HG03442 (cell line): ENCODE data around the gene OR10H4.
"Not testable (repeated sequence)": the region's sequence is repeated elsewhere in the genome, so short reads cannot be mapped to it uniquely, and the experiment has no call there.

Experiments
- ATAC-seq: cut with Tn5 transposase; IDR thresholded peaks from one replicate; pipeline ENCODE4 v1.9.1; 2021; ENCODE audit warnings: mild to moderate bottlenecking, moderate library complexity; ENCODE audit not compliant: unreplicated experiment

The OR10H4 gene

DNA sequence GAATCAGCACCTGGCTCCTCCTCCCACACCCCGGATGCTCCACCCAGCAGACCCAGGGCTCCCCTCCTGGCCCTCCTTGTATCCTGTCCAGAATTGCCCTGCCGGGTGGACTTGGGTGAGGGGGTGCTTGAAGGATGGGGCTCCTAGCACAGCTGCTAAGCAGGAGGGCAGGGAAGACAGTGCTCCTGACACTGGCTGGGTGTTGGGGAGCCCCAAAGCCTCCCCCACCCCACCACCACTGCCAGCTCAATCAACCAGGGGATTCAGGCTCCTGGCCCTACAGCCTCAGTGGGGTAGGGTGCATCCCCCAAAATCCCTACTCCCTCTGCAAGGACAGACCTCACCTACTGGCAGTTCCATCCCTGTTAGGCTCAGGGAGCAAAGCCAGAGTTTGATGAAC is 11.9 kb upstream of the OR10H4 start:
- no peak for ATAC-seq

DNA sequence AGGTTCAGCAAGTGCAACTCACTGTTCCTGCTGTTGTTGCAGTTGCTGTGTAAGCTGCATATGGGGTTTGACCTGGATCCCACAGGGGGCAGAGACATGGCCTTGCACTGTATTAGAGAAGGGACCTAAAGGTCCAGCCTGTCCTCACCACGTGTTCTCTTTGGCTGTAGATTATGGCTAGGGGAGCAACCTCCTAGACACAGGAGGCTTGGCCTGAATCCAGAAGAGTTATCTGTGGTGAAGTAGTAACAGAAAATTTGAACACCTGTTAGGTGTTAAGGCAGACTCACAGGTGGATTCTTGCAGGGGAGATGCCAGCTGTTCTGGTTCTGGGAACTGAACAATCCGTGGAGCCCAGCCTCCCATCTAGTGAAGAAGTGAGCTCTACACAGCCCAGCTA is 11.0 kb upstream of the OR10H4 start:
- ATAC-seq, result no peak

DNA sequence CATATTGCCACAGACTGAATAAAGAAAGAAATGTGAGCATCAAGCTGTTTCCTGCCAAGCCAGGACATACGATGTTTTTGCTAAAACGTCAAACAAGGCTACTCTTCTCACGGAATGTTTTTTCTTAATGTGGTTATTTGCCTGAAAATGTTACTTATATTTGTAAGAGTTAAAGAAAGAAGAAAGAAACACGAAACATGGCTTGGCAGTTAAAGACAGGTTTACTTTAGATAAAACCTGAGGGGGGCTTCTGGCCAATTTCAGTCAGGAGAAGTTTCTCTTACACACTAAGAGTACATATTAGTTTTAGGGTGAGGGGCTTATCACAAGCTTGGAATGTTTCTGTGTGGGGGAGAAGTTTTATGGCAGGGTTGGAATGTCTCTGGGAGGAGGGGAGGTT is 4.4 kb upstream of the OR10H4 start:
- ATAC-seq, result no peak

DNA sequence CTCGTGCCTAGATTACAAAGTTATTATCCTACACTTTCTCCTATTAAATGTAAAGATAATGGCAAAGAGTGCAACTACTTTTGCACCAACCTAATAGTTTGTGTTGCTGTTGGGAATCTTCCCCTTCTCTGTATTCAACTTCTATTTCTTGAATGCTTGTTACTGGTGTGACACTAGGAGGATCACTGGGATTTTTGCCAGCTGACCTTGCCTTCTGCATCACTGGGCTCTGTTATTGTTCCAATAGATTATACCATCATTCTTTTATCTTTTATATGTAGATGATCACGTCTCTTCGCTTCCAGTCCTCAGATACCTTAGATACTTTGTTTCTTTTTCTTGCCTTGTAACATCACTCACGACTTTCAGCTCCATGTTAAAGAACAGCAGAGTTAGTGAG is 3.5 kb upstream of the OR10H4 start:
- ATAC-seq, result no peak

DNA sequence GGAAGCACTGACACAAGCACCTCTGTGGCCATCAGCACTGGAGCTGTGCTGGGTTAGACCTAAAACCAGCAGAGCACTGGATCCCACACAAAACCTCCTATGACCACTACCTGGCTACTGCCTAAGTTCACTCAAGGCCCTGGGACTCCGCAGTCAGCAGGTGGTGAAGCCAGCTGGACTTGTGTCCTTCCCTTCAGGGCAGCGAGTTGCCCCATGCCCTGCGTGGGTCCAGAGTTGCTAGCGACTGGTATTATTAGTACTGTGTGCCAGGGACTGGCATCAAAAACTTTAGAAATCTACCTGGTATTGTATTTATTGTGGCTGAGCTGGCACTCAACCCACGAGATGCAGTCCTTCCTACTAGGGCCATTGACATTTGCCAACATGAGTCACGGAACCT is 6.0 kb downstream of the OR10H4 start:
- ATAC-seq, result no peak

DNA sequence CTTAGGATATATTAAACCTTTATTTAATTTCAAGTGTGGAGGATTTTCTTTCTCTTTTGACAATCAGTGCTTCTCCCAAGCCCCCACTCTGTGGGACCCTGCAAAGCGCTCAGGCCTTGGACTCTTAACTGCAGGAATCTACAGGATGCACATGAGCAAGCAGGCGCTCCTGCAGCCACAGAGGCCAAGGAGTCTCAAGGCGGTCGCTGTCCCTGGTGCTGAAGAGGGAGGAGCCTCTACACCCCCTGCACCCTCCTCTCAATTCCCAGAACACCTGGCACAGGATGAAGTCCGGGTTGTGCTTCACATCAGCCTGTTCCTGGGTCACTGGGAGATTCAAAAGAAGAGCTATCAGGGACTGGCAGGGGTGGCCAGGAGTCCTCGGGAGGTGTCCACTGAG is 13.5 kb downstream of the OR10H4 start:
- ATAC-seq, result no peak

DNA sequence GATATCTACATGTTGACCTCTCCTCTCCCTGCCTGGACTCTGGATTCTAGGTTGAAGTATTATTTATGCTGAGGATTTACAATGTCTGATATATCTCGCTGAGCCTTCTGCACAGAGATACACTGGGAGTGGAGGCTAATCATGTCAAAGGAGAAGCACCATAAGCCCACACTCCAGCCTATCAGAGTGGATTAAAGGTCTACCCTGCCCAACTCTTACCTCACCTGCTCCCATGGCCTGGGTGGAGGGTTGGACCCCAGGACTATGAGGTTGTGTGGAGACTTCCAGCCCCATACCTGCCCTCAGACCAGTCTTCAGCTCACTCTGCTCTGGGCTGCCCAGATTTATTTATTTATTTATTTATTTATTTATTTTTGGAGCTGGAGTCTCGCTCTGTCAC is 15.4 kb downstream of the OR10H4 start:
- ATAC-seq, result no peak

DNA sequence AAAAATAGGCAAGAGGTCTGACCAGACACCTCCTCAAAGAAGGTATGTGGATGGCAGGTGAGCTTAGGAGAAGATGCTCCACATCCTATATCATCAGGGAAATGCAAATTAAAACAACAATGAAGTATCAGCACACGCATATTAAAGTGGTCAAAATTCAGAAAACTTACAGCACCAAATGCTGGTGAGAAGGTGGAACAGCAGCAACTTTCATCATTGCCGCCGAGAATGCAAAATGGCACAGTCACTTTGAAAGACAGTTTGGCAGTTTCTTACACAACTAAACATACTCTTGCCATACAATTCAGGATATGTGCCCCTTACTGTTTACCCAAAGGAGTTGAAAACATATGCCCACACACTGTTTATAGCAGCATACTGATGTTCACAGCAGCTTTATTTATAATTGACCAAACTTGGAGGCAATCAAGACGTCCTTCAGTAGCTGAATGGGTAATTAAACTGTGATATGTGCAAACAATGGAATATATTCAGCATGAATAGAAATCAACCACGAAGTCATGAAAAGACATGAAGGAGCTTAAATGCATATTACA is 22.5 kb downstream of the OR10H4 start:
- no peak for ATAC-seq

DNA sequence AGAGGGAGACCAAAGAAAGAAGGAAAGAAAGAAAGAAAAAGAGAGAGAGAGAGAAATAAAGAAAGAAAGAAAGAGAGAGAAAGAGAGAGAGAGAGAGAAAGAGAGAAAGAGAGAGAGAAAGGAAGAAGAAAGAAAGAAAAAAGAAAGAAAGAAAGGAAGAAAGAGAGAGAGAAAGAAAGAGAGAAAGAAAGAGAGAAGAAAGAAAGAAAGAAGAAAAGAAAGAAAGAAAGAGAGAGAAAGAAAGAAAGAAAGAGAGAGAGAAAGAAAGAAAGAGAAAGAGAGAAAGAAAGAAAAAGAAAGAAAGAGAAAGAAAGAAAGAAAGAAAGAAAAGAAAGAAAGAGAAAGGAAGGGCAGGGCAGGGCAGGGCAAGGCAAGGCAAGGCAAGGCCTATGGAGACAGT is 23.2 kb downstream of the OR10H4 start:
- ATAC-seq, result not testable (repeated sequence)

DNA sequence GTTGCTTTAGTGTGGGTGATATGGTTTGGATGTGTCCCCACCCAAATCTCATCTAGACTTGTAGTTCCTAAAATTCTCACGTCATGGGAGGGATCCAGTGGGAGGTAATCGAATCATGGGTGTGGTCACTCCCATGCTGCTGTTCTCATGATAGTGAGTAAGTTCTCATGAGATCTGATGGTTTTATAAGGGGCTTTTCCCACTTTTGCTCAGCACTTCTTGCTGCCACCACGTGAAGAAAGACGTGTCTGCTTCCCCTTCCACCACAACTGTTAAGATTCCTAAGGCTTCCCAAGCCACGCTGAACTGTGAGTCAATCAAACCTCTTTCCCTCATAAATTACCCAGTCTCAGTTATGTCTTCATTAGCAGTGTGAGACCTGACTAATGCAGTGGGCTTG is 26.0 kb downstream of the OR10H4 start:
- ATAC-seq, result no peak

DNA sequence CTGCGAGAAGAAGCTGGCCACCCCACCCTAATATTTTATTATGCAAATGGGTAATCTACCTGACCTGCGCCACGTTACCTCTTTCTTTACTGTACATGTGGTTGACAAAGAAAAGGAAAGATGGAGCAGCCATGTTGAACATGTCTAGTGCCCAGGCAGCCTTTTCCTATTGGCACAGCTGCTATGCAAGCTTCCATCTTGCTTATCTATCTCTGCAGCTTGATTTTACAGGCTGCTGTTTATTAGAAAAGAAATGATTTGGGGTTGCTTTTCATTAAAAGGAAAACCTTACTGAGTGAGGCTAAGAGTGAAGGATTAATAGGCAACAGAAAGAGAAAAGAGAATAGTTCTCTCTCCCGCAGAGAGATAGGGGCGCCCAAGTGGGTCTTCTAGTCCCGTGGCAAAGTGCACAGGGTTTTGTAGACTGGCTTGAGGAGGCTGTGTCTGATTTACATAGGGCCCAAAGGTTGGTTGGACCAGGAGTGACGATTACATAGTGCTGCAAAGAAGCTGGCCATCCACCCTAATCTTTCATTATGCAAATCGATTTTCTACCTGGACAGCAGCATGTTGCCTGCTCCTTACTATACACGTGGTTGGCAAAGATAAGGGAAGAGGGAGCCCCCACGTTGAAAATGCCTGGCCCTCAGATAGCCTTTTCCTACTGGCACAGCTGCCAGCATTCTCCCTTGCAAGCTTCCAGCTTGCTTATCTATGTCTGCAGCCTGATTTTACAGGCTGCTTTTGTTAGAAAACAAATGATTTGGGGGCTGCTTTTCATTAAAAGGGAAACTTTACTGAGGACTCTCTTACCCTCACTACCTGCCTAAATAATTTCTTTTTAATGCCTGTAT is 28.3 kb downstream of the OR10H4 start:
- ATAC-seq, result no peak

DNA sequence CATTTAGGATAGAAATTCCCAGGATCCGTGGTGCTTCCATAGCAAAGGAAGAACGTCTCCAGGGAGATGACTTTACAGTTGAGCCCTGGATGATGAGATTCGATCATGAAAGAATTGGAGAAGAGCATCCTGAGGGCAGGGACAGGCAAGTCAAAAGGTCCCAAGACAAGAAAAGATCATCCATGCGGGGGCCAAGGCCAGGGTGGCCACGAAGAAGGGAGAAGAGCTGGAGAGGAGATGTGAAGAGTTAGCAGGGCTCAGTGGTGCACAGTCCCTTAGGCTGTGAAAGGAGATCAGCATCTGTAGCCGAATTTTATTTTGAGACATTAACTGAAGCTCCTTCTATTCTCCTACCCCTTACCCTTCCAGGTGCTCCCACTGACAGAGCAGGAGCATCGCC is 28.9 kb downstream of the OR10H4 start:
- no peak for ATAC-seq

DNA sequence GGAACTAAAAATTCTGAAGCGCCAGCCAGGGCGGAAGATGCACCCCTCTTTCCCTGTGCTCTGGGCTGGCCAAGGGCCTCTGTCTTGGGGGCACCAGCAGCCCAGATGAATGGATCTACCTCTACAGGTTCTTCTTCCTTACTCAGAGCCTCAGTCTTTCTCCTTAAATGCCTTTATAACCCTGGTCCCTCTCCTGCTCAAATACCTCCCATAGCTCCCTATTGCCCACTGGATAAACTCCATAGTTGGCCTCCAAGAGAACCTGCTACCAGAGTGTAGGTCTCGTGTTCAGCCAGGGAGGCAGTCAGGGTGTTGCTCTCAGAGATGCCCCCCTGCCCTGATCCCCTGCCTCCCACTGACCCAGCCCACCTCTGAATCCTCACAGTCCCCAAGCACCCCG is 30.5 kb downstream of the OR10H4 start:
- no peak for ATAC-seq

DNA sequence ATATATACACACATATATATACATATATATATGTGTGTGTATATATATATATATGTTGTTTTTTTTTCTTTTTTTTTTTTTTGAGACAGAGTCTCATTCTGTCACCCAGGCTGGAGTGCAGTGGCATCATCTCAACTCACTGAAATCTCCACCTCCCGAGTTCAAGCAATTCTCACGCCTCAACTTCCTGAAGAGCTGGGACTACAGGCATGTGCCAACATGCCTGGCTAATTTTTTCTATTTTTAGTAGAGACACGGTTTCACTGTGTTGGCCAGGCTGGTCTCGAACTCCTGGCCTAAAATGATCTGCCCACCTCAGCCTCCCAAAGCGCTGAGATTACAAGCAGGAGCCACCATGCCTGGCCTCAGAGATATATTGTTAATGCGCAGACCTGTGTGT is 37.0 kb downstream of the OR10H4 start:
- not testable (repeated sequence) for ATAC-seq

DNA sequence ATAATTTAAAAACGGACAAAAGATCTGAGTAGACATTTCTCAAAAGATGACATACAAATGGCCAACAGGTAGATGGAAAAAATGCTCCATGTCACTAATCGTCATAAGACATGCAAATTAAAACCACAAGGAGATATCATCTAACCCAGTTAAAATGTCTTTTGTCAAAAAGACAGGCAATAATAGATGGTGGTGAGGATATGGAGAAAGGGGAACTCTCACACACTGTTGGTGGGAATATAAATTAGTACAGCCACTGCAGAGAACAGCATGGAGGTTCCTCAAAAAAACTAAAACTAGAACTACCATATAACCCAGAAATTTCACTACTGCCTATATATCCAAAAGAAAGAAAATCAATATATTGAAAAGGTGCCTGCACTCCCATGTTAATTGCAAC is 37.9 kb downstream of the OR10H4 start:
- ATAC-seq, result no peak

DNA sequence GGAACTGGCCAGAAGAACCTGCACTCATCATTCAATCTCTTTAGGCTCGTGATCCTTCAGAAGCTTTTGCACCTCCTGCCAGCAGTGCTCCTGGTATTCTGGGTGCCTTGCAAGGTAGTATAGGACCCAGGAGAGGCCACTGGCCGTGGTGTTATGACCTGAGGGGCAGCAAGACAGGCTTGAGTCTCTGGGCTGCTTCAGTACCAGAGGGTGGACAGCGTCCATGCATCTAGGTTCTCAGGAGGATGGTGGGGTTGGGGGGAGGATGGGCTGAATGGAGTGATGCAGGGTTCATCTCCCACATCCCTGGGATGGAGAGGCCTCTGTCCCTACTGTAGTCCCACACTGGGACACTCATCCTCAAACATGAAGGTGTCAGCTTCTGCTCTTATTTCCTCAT is 41.1 kb downstream of the OR10H4 start:
- no peak for ATAC-seq

DNA sequence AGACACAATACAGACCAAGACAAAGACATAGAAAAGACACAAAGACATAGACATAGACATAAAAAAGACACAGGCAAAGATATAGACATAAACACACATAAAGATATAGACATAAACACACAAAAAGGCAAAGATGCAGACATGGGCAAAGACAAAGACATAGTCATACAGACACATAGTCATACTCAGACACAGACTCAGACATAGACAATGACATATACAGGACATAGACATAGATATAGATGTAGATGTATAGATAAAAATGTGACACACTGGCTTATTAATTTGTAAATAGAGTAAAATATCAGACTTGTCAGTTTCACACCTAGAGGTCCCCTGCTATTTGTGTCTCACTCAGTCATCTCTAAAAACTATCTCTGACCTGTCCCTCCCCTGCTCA is 42.8 kb downstream of the OR10H4 start:
- no peak for ATAC-seq

DNA sequence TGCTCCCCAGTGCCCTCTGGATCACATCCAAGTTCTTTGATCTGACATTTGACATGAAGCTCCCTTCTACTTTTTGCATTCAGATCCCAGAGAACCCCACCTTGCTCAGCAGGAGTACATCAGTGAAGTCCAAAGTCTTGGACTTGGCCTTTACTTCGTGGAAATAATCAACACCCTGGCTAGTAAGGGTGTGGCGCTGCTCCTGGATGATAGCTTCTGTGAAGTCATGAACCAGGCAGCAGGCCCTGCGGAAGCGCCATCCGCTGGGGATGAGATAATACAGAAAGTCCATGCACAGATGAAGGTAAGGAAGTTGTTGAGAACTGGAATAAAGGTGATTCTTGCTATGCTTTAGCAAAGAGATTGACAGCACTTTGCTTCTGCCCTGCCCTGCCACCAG is 43.2 kb downstream of the OR10H4 start:
- no peak for ATAC-seq

DNA sequence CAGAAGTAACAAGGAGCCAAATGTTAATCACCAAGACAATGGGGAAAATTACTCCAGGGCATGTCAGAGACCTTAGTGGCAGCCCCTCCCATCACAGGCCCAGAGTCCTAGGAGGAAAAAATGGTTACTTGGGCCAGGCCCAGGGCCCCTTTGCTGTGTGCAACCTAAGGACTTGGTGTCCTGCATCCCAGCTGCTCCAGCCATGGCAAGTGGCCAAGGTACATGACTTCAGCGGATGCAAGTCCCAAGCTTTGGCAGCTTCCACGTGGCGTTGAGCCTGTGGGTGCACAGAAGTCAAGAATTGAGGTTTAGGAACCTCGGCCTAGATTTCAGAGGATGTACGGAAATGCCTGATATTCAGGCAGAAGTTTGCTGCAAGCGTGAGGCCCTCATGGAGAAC is 46.7 kb downstream of the OR10H4 start:
- ATAC-seq, result no peak

DNA sequence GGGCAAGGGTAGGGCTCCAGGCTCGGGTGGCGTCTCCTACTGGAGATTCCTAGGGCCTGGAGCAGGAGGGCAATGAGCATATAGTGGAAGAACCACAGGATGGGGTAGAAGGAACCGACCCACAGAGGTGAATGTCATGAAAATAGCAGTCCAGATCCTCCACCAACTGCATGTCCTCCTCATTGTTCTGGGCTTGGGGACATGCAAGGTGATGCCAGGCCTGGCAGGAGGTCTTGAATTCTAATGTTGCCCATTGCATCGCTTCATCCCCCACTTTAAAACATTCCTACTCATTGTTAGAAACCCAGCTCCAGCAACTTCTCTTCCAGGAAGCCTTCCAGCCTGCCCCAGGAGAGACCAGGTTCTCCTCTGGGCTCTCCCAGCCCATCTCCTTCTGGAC is 49.4 kb downstream of the OR10H4 start:
- ATAC-seq, result no peak
